Effector memory CD4-positive, alpha-beta T cell (primary cell): ENCODE results near the gene PHACTR3.

Experiments
- DNase-seq, 3 donors: peaks; one replicate each; pipeline ENCODE4 v3.0.0-alpha.2; 2020
- H3K27ac ChIP-seq: 2 replicates; pipeline ENCODE4 v1.7.0; 2013; ENCODE audit warnings: mild to moderate bottlenecking, low read length, moderate library complexity; ENCODE audit not compliant: insufficient read depth, poor library complexity, severe bottlenecking
- H3K27me3 ChIP-seq: replicated peaks from 2 replicates; pipeline ENCODE4 v1.7.0; 2013; ENCODE audit warnings: mild to moderate bottlenecking, low read length; ENCODE audit not compliant: insufficient read depth, control insufficient read depth, poor library complexity, severe bottlenecking
- H3K36me3 ChIP-seq: 2 replicates; pipeline ENCODE4 v1.7.0; 2013; ENCODE audit warnings: mild to moderate bottlenecking, low read length, moderate library complexity; ENCODE audit not compliant: control insufficient read depth, insufficient read depth
- H3K4me1 ChIP-seq: 2 replicates; pipeline ENCODE4 v1.7.0; 2013; ENCODE audit warnings: low read length, mild to moderate bottlenecking; ENCODE audit not compliant: control insufficient read depth, insufficient read depth, poor library complexity, severe bottlenecking
- H3K4me3 ChIP-seq: 2 replicates; pipeline ENCODE4 v1.7.0; 2013; ENCODE audit warnings: low read length, low read depth, mild to moderate bottlenecking; ENCODE audit not compliant: insufficient read depth, poor library complexity, severe bottlenecking
- H3K9me3 ChIP-seq: 2 replicates; pipeline ENCODE4 v1.7.0; 2013; ENCODE audit warnings: mild to moderate bottlenecking, low read length, moderate library complexity; ENCODE audit not compliant: control insufficient read depth

PHACTR3 gene

DNA sequence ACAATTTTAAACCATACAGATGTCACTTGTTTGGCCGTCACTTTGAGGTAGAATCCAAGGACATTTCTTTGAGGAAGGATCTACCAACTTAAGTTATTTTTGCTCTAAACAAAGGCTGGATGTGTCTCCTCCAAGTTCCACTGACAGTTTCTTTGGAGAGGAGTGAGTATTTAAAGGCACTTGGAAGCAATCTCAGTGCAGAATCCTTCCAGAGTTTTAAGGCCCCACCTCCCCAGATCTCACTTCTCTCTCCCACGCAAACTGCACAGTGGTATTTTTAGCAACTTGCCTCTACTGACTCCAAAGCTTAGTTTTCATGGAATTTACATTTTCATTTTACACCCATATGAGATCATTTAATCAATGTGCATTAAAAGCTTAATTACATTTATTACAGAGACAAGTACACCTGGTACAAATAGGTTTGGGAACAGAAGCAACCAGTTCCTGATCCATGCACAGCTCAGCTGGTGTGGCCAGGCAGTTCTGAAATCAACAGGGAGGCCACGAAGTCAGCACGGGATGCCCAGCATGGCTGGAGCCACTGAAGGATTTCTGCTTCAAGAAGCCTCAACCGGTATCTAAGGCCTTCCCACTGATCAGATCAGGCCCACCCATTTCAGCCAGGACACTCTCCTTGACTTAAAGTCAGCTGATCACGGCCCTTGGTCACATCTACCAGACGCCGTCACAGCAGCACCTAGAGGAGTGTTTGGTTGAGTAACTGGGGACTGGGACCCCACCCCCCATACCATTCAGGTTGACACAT, 219.3 kb downstream of the PHACTR3 start:
- no peak for DNase-seq
- Histone ChIP-seq H3K4me3 (no peak overlapping the region), H3K27me3 (no peaks in the 10 kb centered on the region), H3K9me3 (no peaks in the 10 kb centered on the region), H3K36me3 (no peaks in the 10 kb centered on the region), H3K4me1 (no peaks in the 10 kb centered on the region), H3K27ac (no peak overlapping the region)

DNA sequence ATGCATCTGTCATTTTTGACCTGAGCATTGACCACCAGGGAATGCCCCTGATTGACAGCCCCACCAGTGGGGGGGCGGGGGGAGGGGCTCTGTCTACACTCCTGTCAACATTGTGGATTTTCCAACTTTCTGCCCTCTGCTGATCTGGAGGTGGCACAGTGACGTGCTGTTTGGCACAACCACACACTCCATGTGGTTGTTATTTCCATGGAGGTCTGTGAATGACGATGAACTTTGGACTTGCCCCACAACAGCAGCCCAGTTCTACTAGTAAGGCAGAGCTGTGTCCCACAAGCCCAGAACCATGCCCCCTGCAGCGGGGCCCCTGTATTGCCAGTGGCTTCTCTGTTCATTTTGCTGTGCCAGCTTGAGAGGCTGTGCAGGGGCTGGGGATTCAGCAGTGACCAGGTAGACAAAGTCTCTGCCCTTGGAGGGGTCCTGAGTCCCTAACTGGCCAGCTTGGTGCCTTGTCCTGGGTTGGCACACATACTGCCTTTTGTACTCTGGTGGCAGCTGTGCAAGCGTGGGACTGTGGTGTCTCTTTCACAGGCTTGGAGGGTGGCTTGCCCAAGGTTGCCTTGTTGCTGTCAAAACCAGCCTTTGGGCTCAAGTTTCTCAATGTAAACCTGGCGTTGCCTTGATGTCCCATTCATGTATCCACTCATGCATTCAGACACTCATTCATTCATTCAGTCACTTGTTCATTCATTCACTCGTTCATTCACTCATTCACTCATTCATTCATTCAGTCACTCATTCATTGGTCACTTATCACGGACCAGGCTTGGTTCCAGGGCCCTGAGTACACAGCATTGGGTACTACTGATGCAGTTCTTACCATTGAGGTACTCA, 220.6 kb downstream of the PHACTR3 start:
- H3K4me1 ChIP-seq = no peaks in the 10 kb centered on the region
- no peaks in the 10 kb centered on the region for H3K27me3 ChIP-seq
- H3K4me3 ChIP-seq = no peak overlapping the region
- H3K36me3 ChIP-seq = no peaks in the 10 kb centered on the region
- H3K9me3 ChIP-seq = no peaks in the 10 kb centered on the region
- DNase-seq = no peak
- H3K27ac ChIP-seq = no peak overlapping the region

DNA sequence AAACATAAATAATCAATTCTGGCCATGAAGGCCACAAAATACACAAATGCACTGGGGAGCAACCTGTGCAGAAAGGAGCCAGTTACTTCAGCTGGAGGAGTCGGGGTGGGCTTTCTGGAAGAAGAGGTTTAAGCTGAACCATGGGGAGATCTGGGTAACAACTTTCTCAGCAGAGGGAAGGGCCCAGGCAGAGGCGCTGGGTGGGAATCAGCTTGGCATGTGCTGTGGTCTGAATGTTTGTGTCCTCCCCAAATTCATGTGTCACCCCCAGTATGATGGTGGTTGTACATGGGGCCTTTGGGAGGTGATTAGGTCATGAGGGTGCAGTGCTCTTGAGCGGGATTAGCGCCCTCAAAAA, 221.2 kb downstream of the PHACTR3 start:
- Histone ChIP-seq H3K27me3 (no peaks in the 10 kb centered on the region), H3K9me3 (no peaks in the 10 kb centered on the region), H3K27ac (no peak overlapping the region), H3K4me3 (no peak overlapping the region), H3K36me3 (no peaks in the 10 kb centered on the region), H3K4me1 (no peaks in the 10 kb centered on the region)
- DNase-seq = no peak

DNA sequence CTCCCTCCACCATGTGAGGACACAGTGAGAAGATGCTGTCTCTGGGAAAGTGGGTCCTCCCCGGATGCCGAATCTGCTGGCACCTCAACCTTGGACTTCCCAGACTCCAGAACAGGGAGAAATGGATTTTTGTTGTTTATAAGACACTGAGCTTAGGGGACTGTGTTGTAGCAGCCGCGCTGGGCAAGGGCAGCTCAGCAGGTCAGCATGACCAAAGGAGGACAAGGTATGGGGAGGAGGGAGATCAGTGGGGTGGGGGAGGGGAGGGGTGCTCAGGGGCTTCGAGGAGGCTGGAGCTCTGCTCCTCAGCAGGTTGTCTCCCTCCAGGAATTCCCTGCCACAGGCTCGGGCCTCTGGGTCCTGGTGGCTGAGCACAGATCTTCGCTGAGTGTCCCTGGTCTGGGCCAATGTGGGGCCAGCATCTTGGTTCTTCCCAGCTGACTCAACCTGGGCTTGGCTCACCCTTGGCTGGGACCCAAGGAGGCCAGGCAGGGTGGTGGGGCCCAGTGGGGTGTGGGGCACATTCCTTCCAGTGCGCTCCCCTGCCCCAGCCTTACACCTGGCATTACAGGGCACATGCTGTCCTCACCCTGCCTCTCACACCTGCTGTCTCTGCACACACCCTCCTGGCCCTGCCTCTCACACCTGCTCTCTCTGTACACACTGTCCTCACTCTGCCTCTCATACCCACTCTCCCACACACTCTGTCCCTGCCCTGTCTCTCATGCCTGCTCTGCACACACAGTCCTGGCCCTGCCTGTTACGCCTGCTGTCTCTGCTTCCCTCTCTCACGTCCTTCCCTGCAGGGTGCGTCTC, 221.8 kb downstream of the PHACTR3 start:
- Histone ChIP-seq H3K27ac (no peak overlapping the region), H3K36me3 (no peaks in the 10 kb centered on the region), H3K27me3 (no peaks in the 10 kb centered on the region), H3K9me3 (no peaks in the 10 kb centered on the region), H3K4me3 (no peak overlapping the region), H3K4me1 (no peaks in the 10 kb centered on the region)
- DNase-seq = no peak

DNA sequence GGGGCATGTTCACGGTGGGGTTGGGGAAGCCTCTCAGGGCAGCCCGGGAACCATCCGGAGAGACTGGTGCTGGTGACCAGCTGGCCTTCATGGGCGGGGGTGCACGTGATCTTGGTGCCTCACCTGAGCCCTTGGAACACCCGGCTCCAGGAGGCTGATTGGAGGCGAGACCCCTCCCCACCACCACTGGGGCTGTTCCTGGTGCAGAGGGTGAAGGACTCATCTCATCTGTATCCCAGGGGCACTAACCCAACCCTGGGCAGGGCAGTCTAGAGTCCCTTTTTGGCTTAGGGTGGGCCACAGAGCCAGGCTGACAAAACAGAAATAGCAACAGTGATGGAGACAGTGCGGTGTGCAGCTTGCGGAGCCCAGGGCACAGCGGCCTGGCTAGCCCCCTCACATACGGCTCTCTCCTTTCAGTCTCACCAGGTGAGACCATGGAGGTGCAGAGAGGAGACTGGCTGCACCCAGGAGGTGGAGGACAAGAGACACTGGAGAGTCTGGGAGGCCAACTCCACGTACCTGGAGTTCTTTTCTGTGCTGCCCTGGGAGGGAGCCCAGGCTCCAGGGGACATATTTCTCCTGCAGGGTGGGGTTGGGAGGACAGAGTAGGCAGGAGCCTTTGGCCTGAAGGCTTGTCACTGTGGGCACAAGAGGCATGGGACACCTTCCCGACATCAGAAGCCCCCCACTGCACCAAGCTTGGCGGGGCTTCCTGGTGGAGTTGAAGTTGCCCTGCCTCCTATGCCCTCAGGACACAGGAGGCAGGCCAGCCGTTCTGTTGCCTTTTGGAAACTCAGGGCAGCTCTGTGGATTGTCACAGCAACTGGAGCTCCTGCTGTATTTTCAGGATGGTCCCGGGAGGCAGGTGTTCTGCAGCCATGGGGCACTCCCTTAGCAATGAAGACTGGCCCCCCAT, 223.1 kb downstream of the PHACTR3 start:
- Histone ChIP-seq H3K4me1 (no peaks in the 10 kb centered on the region), H3K27ac (no peak overlapping the region), H3K9me3 (no peaks in the 10 kb centered on the region), H3K27me3 (no peaks in the 10 kb centered on the region), H3K4me3 (no peak overlapping the region), H3K36me3 (no peaks in the 10 kb centered on the region)
- no peak for DNase-seq

DNA sequence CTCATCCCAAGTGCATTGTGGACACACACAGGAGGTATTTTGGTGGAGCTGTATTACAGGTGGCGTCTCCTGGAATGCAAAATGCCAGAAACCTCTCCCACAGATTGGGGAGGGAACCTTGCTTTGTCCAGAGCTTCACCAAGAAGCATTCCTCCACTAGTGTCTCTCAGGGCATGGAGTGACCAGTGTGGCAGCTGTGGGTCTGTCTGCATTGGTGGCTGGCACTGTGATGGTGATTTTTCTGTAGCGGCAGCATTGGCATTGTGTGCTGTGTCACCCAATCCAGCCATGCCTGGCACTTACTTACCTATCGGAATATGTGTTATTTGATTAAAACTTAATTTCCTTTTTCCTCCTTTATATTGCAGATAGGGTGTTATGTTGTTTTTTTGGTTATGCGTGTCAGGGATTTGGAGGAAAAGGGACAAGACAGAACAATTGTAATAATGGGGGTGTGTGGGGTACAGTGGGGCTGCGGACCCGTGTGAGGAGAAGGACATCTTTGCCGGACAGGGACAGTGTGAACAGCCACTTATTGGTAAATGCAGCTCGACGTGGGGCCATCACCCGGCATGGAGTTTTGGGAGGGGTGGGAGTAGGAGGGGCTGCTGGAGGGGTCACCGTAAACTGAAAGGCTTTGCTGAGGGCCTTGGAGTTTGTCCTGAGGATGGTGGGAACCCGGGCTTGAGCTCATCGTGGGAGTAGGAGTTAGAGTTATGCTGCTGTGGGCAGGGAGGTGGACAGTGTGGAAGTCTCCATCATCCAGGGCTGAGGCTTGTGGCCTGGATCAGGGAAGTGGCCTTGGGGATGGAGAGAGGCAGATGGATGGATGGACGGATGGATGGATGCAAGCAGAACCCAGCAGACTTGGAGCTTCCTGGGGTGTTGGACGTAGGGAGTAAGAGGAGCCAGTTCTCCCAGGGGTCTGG, 224.0 kb downstream of the PHACTR3 start:
- DNase-seq = no peak
- Histone ChIP-seq H3K4me3 (no peak overlapping the region), H3K36me3 (no peaks in the 10 kb centered on the region), H3K4me1 (no peaks in the 10 kb centered on the region), H3K27ac (no peak overlapping the region), H3K9me3 (no peaks in the 10 kb centered on the region), H3K27me3 (no peaks in the 10 kb centered on the region)

DNA sequence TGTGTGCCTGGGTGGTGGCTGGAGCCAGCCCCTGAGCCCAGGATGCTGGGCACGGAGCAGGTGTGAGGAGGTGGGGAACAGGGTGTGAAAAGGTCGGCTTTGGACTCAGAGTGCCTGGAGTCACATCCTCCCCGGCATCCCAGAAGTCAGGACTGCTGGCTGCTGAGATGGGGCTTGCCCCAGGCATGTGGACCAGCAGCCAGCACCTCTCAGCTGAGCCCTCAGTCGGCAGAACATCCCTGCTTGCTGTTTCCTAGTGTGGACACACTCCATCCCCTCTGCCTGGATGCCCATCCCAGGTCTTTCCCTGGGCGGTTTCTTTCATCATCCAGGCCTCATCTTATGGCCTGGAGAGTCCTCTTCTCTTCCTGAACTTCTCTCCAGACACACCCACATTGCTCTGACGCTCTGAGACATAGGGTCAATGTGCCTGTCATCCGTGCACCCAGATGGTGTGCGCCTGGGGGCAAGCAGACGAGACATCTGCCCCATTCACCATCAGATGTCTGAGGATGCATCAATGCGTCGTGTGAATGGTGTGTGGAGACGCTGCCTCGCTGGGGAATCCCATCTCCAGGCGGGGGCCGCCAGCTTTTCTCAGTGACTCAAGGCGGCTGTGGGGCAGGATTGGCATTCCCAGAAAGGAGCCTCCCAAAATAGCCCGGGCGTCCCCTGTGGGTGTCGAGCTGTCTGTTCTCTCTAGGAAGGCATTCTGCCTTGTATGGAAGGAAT, 224.9 kb downstream of the PHACTR3 start:
- no peak overlapping the region for H3K27ac ChIP-seq
- no peaks in the 10 kb centered on the region for H3K36me3 ChIP-seq
- no peak for DNase-seq
- H3K4me1 ChIP-seq = no peaks in the 10 kb centered on the region
- H3K9me3 ChIP-seq = no peaks in the 10 kb centered on the region
- H3K4me3 ChIP-seq = no peak overlapping the region
- H3K27me3 ChIP-seq = no peaks in the 10 kb centered on the region

DNA sequence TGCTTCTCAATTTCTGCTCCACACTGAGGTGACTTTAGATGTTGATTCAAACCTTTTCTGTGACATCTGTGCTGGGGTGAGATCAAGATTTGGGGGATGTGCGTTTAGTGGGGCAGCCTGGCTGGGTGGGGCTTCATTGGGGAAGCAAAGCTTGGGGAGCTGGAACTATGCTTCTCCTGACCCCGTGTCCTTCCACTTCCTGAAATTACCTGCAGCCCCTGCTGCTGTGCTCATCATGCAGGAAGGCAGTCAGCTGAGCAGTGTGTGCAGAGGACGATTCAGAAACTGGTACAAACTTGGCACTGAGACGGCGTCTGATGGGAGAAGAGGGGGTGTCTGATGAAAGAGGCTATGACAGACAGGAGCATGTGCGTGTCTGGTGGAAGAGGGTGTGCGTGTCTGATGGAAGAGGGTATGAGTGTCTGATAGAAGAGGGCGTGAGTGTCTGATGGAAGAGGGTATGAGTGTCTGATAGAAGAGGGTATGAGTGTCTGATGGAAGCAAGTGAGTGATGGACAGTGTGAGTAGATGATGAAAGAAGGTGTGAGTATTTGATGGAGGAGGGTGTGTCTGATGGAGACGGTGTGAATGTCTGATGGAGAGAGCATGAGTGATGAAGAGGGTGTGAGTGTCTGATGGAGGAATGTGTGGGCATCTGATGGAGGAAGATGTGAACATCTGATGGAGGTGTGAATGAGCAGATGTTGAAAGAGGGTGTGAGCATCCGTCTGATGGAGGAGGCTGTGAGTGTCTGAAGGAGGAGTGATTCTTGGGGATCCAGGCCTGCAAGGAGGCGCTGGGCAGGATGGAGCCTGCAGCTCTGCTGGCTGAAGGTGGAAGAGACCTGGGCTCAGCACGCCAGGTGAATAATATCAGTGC, 225.7 kb downstream of the PHACTR3 start:
- Histone ChIP-seq H3K27ac (no peak overlapping the region), H3K4me3 (no peak overlapping the region), H3K36me3 (no peaks in the 10 kb centered on the region), H3K9me3 (no peaks in the 10 kb centered on the region), H3K27me3 (no peaks in the 10 kb centered on the region), H3K4me1 (no peaks in the 10 kb centered on the region)
- no peak for DNase-seq
